ENCODE results near the gene ASCC1. TPM values are rescaled to one million over a fixed set of nuclear protein-coding genes. Genes with fewer than 3 reads are reported as not detected.

Gene ASCC1
- total and polyA plus RNA-seq, 2 donors (not counting 3 experiments of a cell fraction or from before 2014, with no cell fraction given), result 16.0 to 24.9 TPM

- H2AFZ ChIP-seq (ENCODE audit: low read depth, low read length), result no peak overlapping the region
- dilution Hi-C loops (cut with MboI; ENCODE audit: extremely low pct_ligation_motif_present, low sequenced_read_pairs), result no loop called here
- intact Hi-C loops (cut with micrococcal nuclease), result no loop called here
- no peaks in the 10 kb centered on the region for H4K20me1 ChIP-seq (replicated peaks; ENCODE audit: control insufficient read depth, extremely low read depth, insufficient read depth, low read length)
- ChIA-PET CTCF (interaction anchor here (0.6 to 1.6 kb wide), 3 partner anchors 15 to 59 kb away, joined by 3 to 11 read pairs (median 6); no protein-coding TSS in a partner anchor), POLR2A (no interaction called here)
- no TSS peak for BruUV-seq (replicated peaks)
- H3K79me2 ChIP-seq (ENCODE audit: control insufficient read depth, insufficient read depth, low read length), result no peaks in the 10 kb centered on the region
- no peak overlapping the region for H3K27ac ChIP-seq (ENCODE audit: insufficient read depth, low read depth, low read length)
- H3K9me3 ChIP-seq (replicated peaks; ENCODE audit: control insufficient read depth, insufficient read depth, low read length), result no peaks in the 10 kb centered on the region
- H3K4me2 ChIP-seq (ENCODE audit: insufficient read depth, low read length), result no peak overlapping the region
- DNase-seq (ENCODE audit: low read depth, low spot score) (no peak), FAIRE-seq (no peak)
- H3K36me3 ChIP-seq (ENCODE audit: control insufficient read depth in 2 of 2, extremely low read depth in 1 of 2, insufficient read depth in 2 of 2, low read length in 2 of 2), result peaks cover 0 to 2% of the 10 kb centered on the region in 2 experiments
- H3K4me3 ChIP-seq (replicated peaks in 1 of 3; ENCODE audit: insufficient read depth in 1 of 3, low read depth in 1 of 3, low read length in 3 of 3), result no peak overlapping the region
- TF ChIP-seq CTCF (IDR thresholded peaks at IDR 0.05; ENCODE audit: extremely low read depth in 1 of 2, insufficient read depth in 1 of 2, low read depth in 1 of 2, low read length in 2 of 2), result no peak
- no peak for TF ChIP-seq JUN (IDR thresholded peaks at IDR 0.05; ENCODE audit: borderline replicate concordance, insufficient read depth, insufficient read length, low read depth)
- TF ChIP-seq POLR2A (IDR thresholded peaks at IDR 0.05; ENCODE audit: low read depth, low read length), result no peak
- no peak for TF ChIP-seq MAX (IDR thresholded peaks at IDR 0.05; ENCODE audit: insufficient read depth, insufficient read length)
- TF ChIP-seq FOS (IDR thresholded peaks at IDR 0.05; ENCODE audit: borderline replicate concordance, insufficient read depth, low read length), result no peak
- TF ChIP-seq MYC (IDR thresholded peaks at IDR 0.05; ENCODE audit: low read depth, low read length), result no peak
- TF ChIP-seq GATA2 (IDR thresholded peaks at IDR 0.05; ENCODE audit: insufficient read depth, insufficient read length, low read depth, low read length), result no peak
- no peak for TF ChIP-seq EZH2 (IDR thresholded peaks at IDR 0.05; ENCODE audit: borderline replicate concordance, low read depth, low read length, severe bottlenecking)
- TF ChIP-seq POLR2AphosphoS5 (IDR thresholded peaks at IDR 0.05; ENCODE audit: insufficient read depth, low read depth, low read length), result no peak
- H3K9ac ChIP-seq (replicated peaks; ENCODE audit: extremely low read depth, insufficient read depth, low read length), result no peak overlapping the region
- no peaks in the 10 kb centered on the region for H3K4me1 ChIP-seq (ENCODE audit: control insufficient read depth, extremely low read depth, insufficient read depth, low read length)
- no peaks in the 10 kb centered on the region for H3K27me3 ChIP-seq (ENCODE audit: control insufficient read depth in 2 of 2, insufficient read depth in 2 of 2, low read length in 2 of 2)
- no peaks in the 10 kb centered on the region for H3K9me1 ChIP-seq (replicated peaks; ENCODE audit: control insufficient read depth, extremely low read depth, insufficient read depth, low read length)
These were observed 108.6 kb downstream of the ASCC1 start for GRCh38 chr10:72107325-72108003.
